Tibial nerve (tissue), 4 donors: ENCODE data around the gene IRF2BPL. TPM values are rescaled to one million over a fixed set of nuclear protein-coding genes. Genes with fewer than 3 reads are reported as not detected.
A peak's percentile ranks its signal among the peaks of the same experiment; 100 is the strongest.

ENCODE experiments used
- DNase-seq, 2 donors: peaks; one replicate each; pipeline ENCODE4 v3.0.0-alpha.2; 2019; ENCODE audit warnings: low spot score in 2 of 2
- H3K27ac ChIP-seq, 4 donors: fragments of 200-600 bp; sonication (generic) in 3 of 4; one replicate each; pipeline ENCODE4 v1.5.1; 2017 to 2019; ENCODE audit warnings: mild to moderate bottlenecking in 1 of 4
- H3K27me3 ChIP-seq, 2 donors: fragments of 200-600 bp; sonication (generic) in 1 of 2; one replicate each; pipeline versions ENCODE4 v1.5.1 to v1.6.0; 2017 to 2019
- H3K36me3 ChIP-seq, 3 donors: fragments of 200-600 bp; sonication (generic); one replicate each; pipeline ENCODE4 v1.5.1; 2018 to 2019
- H3K4me1 ChIP-seq, 4 donors: fragments of 200-600 bp; sonication (generic) in 3 of 4; one replicate each; pipeline ENCODE4 v1.5.1; 2017 to 2019
- H3K4me3 ChIP-seq, 4 donors: fragments of 200-600 bp; sonication (generic) in 3 of 4; one replicate each; pipeline ENCODE4 v1.5.1; 2017 to 2019; ENCODE audit warnings: mild to moderate bottlenecking in 1 of 4, moderate library complexity in 1 of 4
- H3K9me3 ChIP-seq, 4 donors: fragments of 200-600 bp; sonication (generic) in 3 of 4; one replicate each; pipeline ENCODE4 v1.5.1; 2017 to 2019
- EP300 ChIP-seq, 2 donors: sonication (generic); formaldehyde crosslinking; IDR thresholded peaks; one replicate each; pipeline ENCODE4 v1.6.1; 2017; ENCODE audit warnings: antibody characterized with exemption in 2 of 2, mild to moderate bottlenecking in 1 of 2
- POLR2A ChIP-seq, 2 donors: fragments of 450-650 bp; IDR thresholded peaks; one replicate each; pipeline ENCODE4 v1.6.1; 2017; ENCODE audit warnings: antibody characterized with exemption in 2 of 2, mild to moderate bottlenecking in 2 of 2, moderate library complexity in 2 of 2
- WGBS, 2 donors: methylation state at CpG; one replicate each; pipeline ENCODE4 v1.1.5; 2018; 5-methylcytosine and 5-hydroxymethylcytosine counted together
- total RNA-seq, 4 donors: library from RNA; depleted of rRNA; stranded (reverse); fragments of >200 nt; gene quantifications; one replicate each; pipeline ENCODE4 v1.1.0, GENCODE V29; 2016
- TF ChIP-seq, protein P1 (sequence below), 5 experiments: fragments of 200-600 bp in 3 of 5; fragments of 450-650 bp in 2 of 5; sonication (generic) in 3 of 5; IDR thresholded peaks; one replicate each; pipeline ENCODE4 v1.5.1; 2016 to 2019; ENCODE audit warnings: antibody characterized with exemption in 5 of 5, mild to moderate bottlenecking in 3 of 5, moderate library complexity in 2 of 5

IRF2BPL gene
- total RNA-seq, 4 donors from 2014 or later = 52.4 to 69.2 (median 60.7) TPM

GRCh38 chr14:77000340-77001270, 27.9 kb downstream of the IRF2BPL start:
- Histone ChIP-seq H3K27ac (peak overlapping the region in 1 of 4 donors; percentile 18), H3K9me3 (no peaks in the 10 kb centered on the region), H3K4me1 (peaks cover 0 to 20% (median 6%) of the 10 kb centered on the region in 4 donors), H3K4me3 (peak overlapping the region in 2 of 4 donors; percentile 4 to 24), H3K27me3 (no peaks in the 10 kb centered on the region), H3K36me3 (no peaks in the 10 kb centered on the region)
- 42 to 45% methylated on average over 33 of the region's 33 CpGs for WGBS, 2 donors
- TF ChIP-seq POLR2A (IDR thresholded peaks at IDR 0.05) = no peak
- TF ChIP-seq EP300 (IDR thresholded peaks at IDR 0.05) = no peak
- TF ChIP-seq, protein P1, sequence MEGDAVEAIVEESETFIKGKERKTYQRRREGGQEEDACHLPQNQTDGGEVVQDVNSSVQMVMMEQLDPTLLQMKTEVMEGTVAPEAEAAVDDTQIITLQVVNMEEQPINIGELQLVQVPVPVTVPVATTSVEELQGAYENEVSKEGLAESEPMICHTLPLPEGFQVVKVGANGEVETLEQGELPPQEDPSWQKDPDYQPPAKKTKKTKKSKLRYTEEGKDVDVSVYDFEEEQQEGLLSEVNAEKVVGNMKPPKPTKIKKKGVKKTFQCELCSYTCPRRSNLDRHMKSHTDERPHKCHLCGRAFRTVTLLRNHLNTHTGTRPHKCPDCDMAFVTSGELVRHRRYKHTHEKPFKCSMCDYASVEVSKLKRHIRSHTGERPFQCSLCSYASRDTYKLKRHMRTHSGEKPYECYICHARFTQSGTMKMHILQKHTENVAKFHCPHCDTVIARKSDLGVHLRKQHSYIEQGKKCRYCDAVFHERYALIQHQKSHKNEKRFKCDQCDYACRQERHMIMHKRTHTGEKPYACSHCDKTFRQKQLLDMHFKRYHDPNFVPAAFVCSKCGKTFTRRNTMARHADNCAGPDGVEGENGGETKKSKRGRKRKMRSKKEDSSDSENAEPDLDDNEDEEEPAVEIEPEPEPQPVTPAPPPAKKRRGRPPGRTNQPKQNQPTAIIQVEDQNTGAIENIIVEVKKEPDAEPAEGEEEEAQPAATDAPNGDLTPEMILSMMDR (IDR thresholded peaks at IDR 0.05) = no peak
- no peak for DNase-seq

GRCh38 chr14:76998910-76999309, 29.6 kb downstream of the IRF2BPL start:
- no peak for DNase-seq
- Histone ChIP-seq H3K4me1 (peaks cover 0 to 17% (median 5%) of the 10 kb centered on the region in 4 donors), H3K36me3 (no peaks in the 10 kb centered on the region), H3K4me3 (no peak overlapping the region), H3K27ac (no peak overlapping the region), H3K9me3 (no peaks in the 10 kb centered on the region), H3K27me3 (no peaks in the 10 kb centered on the region)
- TF ChIP-seq EP300 (IDR thresholded peaks at IDR 0.05) = no peak
- TF ChIP-seq, protein P1 (IDR thresholded peaks at IDR 0.05) = no peak
- TF ChIP-seq POLR2A (IDR thresholded peaks at IDR 0.05) = no peak
- WGBS, 2 donors = 87 to 97% methylated on average over 3 of the region's 3 CpGs

- TF ChIP-seq POLR2A (IDR thresholded peaks at IDR 0.05) (no peak), EP300 (IDR thresholded peaks at IDR 0.05) (no peak)
- TF ChIP-seq, protein P1 (IDR thresholded peaks at IDR 0.05) = no peak
- 80% methylated on average over 6 of the region's 6 CpGs for WGBS, 2 donors
- H3K4me3 ChIP-seq = no peak overlapping the region
- no peaks in the 10 kb centered on the region for H3K9me3 ChIP-seq
- no peak overlapping the region for H3K27ac ChIP-seq
- H3K36me3 ChIP-seq = no peaks in the 10 kb centered on the region
- H3K27me3 ChIP-seq = no peaks in the 10 kb centered on the region
- no peak for DNase-seq
- H3K4me1 ChIP-seq = peaks cover 0 to 13% (median 5%) of the 10 kb centered on the region in 4 donors
Observed at GRCh38 chr14:76997257-76997970, 31.1 kb downstream of the IRF2BPL start.

- Histone ChIP-seq H3K27me3 (no peaks in the 10 kb centered on the region), H3K4me3 (no peak overlapping the region), H3K27ac (no peak overlapping the region), H3K4me1 (peaks cover 0 to 13% (median 5%) of the 10 kb centered on the region in 4 donors), H3K9me3 (no peaks in the 10 kb centered on the region), H3K36me3 (no peaks in the 10 kb centered on the region)
- TF ChIP-seq, protein P1 (IDR thresholded peaks at IDR 0.05) = no peak
- TF ChIP-seq POLR2A (IDR thresholded peaks at IDR 0.05) = no peak
- no peak for TF ChIP-seq EP300 (IDR thresholded peaks at IDR 0.05)
- WGBS, 2 donors = 90 to 96% methylated on average over 2 of the region's 2 CpGs
- DNase-seq = no peak
Observed at GRCh38 chr14:76996563-76997146, 31.9 kb downstream of the IRF2BPL start.
